ENCODE data around the gene DOK5. TPM values are rescaled to one million over a fixed set of nuclear protein-coding genes. Genes with fewer than 3 reads are reported as not detected.

DOK5 gene
- total and polyA plus RNA-seq, 2 of the 8 experiments (the other 6 are each of a cell fraction or from before 2014, with no cell fraction given), result 8.9 to 15.0 TPM

DNA sequence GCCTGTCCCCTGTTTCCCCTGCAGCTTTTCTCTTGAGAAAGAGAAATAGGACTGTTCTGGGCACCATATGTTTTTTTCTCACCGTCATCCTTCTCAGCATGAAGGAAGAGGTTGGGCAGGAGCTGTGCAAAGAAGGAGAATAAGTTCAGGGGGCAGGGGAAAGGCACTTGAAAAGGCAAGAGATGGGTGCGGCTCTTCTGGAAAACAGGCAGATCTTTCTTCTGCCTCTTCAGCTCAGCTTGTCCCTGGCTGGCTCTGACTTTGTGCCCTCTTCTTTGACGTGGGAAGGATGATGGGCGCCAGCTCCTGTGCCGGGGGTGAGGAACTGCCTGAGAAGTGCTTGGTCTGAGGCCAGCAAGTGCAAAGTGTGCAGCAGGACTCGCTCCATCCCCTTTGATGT lies 206.5 kb downstream of the DOK5 start:
- no peak for DNase-seq (ENCODE audit: low read depth in 1 of 2, low spot score in 2 of 2)
- H3K27me3 ChIP-seq (replicated peaks in 1 of 4; ENCODE audit: control insufficient read depth in 3 of 4, extremely low read depth in 1 of 4, insufficient read depth in 3 of 4, low read length in 3 of 4), result 0 out of 7 replicates have a peak, but pooled peaks cover 0 to 2% (median 0%) of the 10 kb centered on the region in 4 experiments
- H4K20me1 ChIP-seq (replicated peaks in 1 of 2; ENCODE audit: control insufficient read depth in 1 of 2, insufficient read depth in 2 of 2, low read length in 2 of 2), result no peaks in the 10 kb centered on the region
- H3K9ac ChIP-seq (replicated peaks in 1 of 4; ENCODE audit: extremely low read depth in 1 of 4, low read depth in 3 of 4, low read length in 3 of 4), result no peak overlapping the region
- H3K79me1 ChIP-seq (ENCODE audit: low read depth, low read length), result no peaks in the 10 kb centered on the region
- no peak overlapping the region for H3K23ac ChIP-seq (ENCODE audit: insufficient read length)
- TF ChIP-seq NRF1 (IDR thresholded peaks at IDR 0.05; ENCODE audit: low read depth, low read length), result no peak
- H2BK5ac ChIP-seq (ENCODE audit: low read depth, low read length), result no peak overlapping the region
- H4K5ac ChIP-seq (ENCODE audit: insufficient read length, low read depth, low read length), result no peak overlapping the region
- H2BK15ac ChIP-seq (ENCODE audit: low read length), result no peak overlapping the region
- H4K91ac ChIP-seq (replicated peaks; ENCODE audit: insufficient read length, low read length), result no peak overlapping the region
- no peak overlapping the region for H3K14ac ChIP-seq (ENCODE audit: insufficient read length)
- no peaks in the 10 kb centered on the region; the same call in 1 of the 2 replicates for H3K23me2 ChIP-seq (ENCODE audit: low read depth, low read length)
- H3K18ac ChIP-seq (ENCODE audit: extremely low read depth, low read length), result no peak overlapping the region
- ChIA-PET POLR2A (ENCODE audit: partially characterized antibody) (no interaction called here), CTCF (ENCODE audit: partially characterized antibody) (interaction anchor here (0.5 to 3.8 kb wide), 20 partner anchors 11 to 1031 kb away, joined by 3 to 25 read pairs (median 5); no protein-coding TSS in a partner anchor)
- no peak overlapping the region for H3K56ac ChIP-seq (replicated peaks; ENCODE audit: insufficient read length, low read depth, low read length)
- no peaks in the 10 kb centered on the region for H3K79me2 ChIP-seq (ENCODE audit: control insufficient read depth in 1 of 2, insufficient read depth in 2 of 2, low read length in 2 of 2)
- no peaks in the 10 kb centered on the region for H3K9me3 ChIP-seq (ENCODE audit: insufficient read depth in 2 of 2, low read depth in 1 of 2, low read length in 1 of 2)
- H3K4ac ChIP-seq (replicated peaks; ENCODE audit: insufficient read length, low read depth, low read length), result no peak overlapping the region
- no peaks in the 10 kb centered on the region for H3K36me3 ChIP-seq (ENCODE audit: control insufficient read depth in 2 of 4, insufficient read depth in 4 of 4, low read length in 3 of 4)
- WGBS, 2 experiments (ENCODE audit: extremely low coverage in 1 of 2, insufficient coverage in 1 of 2, insufficient read length in 1 of 2, insufficient replicate concordance in 2 of 2, low coverage in 1 of 2, low lambda C conversion rate in 2 of 2, missing lambda C conversion rate in 1 of 2), result 88% methylated on average over 6 of the region's 6 CpGs; no CpG with 5 or more reads in 1 of the 2 experiments
- H2BK20ac ChIP-seq (ENCODE audit: low read length), result no peak overlapping the region
- H2BK120ac ChIP-seq (replicated peaks; ENCODE audit: low read depth, low read length), result no peak overlapping the region
- no peak overlapping the region for H3K27ac ChIP-seq (ENCODE audit: low read depth, low read length)
- no peaks in the 10 kb centered on the region; a peak in 1 of 7 replicates for H3K4me1 ChIP-seq (replicated peaks in 1 of 4; ENCODE audit: control insufficient read depth in 3 of 4, insufficient read depth in 4 of 4, low read length in 3 of 4)
- no peak overlapping the region; the same call in 1 of the 2 replicates for H4K8ac ChIP-seq (ENCODE audit: extremely low read depth, insufficient read depth, low read length)
- H2AK5ac ChIP-seq (ENCODE audit: low read depth, low read length), result no peak overlapping the region
- FAIRE-seq, result no peak
- H3K4me2 ChIP-seq (ENCODE audit: insufficient read depth in 1 of 2, low read depth in 2 of 2, low read length in 2 of 2), result no peak overlapping the region
- no peak overlapping the region for H2BK12ac ChIP-seq (ENCODE audit: low read depth, low read length)
- no peak overlapping the region for H2AFZ ChIP-seq (ENCODE audit: low read length)
- H3K4me3 ChIP-seq (ENCODE audit: extremely low read depth in 1 of 4, insufficient read depth in 2 of 4, low read depth in 3 of 4, low read length in 4 of 4), result no peak overlapping the region
